SK-N-SH (cell line): ENCODE results near the gene AACS.

ENCODE experiments used
- CTCF ChIP-seq: fragments of 200-600 bp; sonication (generic); IDR thresholded peaks from 2 replicates; pipeline ENCODE4 v1.6.1; 2017; ENCODE audit warnings: antibody characterized with exemption, mild to moderate bottlenecking, moderate library complexity
- EZH2phosphoT487 ChIP-seq: fragments of 200-600 bp; sonication (generic); IDR thresholded peaks from 2 replicates; pipeline ENCODE4 v1.6.1; 2017; ENCODE audit warnings: low read depth, mixed run types, mild to moderate bottlenecking, antibody characterized with exemption, moderate library complexity, borderline replicate concordance
- FOXJ3 ChIP-seq: sonication (generic); formaldehyde crosslinking; IDR thresholded peaks from 2 replicates; pipeline ENCODE4 v1.5.1; 2020; ENCODE audit warnings: mild to moderate bottlenecking, missing genetic modification reagents
- GABPA ChIP-seq: IDR thresholded peaks from 2 replicates; pipeline ENCODE4 v1.4.0; 2012; ENCODE audit warnings: low read depth, mild to moderate bottlenecking
- JUND ChIP-seq: IDR thresholded peaks from 2 replicates; pipeline ENCODE4 v1.4.0; 2012
- MAX ChIP-seq: IDR thresholded peaks from 2 replicates; pipeline ENCODE4 v1.4.0; 2012; ENCODE audit warnings: low read depth
- POLR2AphosphoS5 ChIP-seq: IDR thresholded peaks from 2 replicates; pipeline ENCODE4 v1.6.1; 2012; ENCODE audit warnings: low read depth, low read length
- RAD21 ChIP-seq: IDR thresholded peaks from 2 replicates; pipeline ENCODE4 v1.6.1; 2012; ENCODE audit warnings: mild to moderate bottlenecking, low read length
- RCOR1 ChIP-seq: fragments of 150-350 bp; IDR thresholded peaks from 2 replicates; pipeline ENCODE4 v1.6.1; 2017; ENCODE audit warnings: antibody characterized with exemption, low read length
- RFX5 ChIP-seq: IDR thresholded peaks from 2 replicates; pipeline ENCODE4 v1.6.1; 2012; ENCODE audit warnings: mild to moderate bottlenecking, improper control_type of control experiment, low read length
- SIN3A ChIP-seq: IDR thresholded peaks from 2 replicates; pipeline ENCODE4 v1.6.1; 2012; ENCODE audit warnings: low read depth, mild to moderate bottlenecking, low read length, moderate library complexity, borderline replicate concordance
- SMC3 ChIP-seq: IDR thresholded peaks from 2 replicates; pipeline ENCODE4 v1.6.1; 2012; ENCODE audit warnings: low read depth, low read length, improper control_type of control experiment
- TAF1 ChIP-seq: IDR thresholded peaks from 2 replicates; pipeline ENCODE4 v1.6.1; 2012; ENCODE audit warnings: low read depth, mild to moderate bottlenecking, low read length, moderate library complexity, borderline replicate concordance

GRCh38 chr12:125081427-125081826, 16.2 kb downstream of the AACS start:
- TF ChIP-seq FOXJ3 (CRISPR knock-in tag) (no peak), GABPA (no peak), TAF1 (no peak), RCOR1 (no peak), SIN3A (no peak), CTCF (no peak), MAX (no peak), RAD21 (no peak), SMC3 (no peak), POLR2AphosphoS5 (no peak), JUND (no peak), EZH2phosphoT487 (no peak), RFX5 (no peak)
